GM19025 (cell line): ENCODE results near the gene KIF13A.
"Not testable (repeated sequence)": the region's sequence is repeated elsewhere in the genome, so short reads cannot be mapped to it uniquely, and the experiment has no call there.

Experiments used
- ATAC-seq: cut with Tn5 transposase; IDR thresholded peaks from one replicate; pipeline ENCODE4 v1.9.1; 2021; ENCODE audit warnings: mild to moderate bottlenecking, low read depth, moderate library complexity; ENCODE audit not compliant: unreplicated experiment

KIF13A gene

DNA sequence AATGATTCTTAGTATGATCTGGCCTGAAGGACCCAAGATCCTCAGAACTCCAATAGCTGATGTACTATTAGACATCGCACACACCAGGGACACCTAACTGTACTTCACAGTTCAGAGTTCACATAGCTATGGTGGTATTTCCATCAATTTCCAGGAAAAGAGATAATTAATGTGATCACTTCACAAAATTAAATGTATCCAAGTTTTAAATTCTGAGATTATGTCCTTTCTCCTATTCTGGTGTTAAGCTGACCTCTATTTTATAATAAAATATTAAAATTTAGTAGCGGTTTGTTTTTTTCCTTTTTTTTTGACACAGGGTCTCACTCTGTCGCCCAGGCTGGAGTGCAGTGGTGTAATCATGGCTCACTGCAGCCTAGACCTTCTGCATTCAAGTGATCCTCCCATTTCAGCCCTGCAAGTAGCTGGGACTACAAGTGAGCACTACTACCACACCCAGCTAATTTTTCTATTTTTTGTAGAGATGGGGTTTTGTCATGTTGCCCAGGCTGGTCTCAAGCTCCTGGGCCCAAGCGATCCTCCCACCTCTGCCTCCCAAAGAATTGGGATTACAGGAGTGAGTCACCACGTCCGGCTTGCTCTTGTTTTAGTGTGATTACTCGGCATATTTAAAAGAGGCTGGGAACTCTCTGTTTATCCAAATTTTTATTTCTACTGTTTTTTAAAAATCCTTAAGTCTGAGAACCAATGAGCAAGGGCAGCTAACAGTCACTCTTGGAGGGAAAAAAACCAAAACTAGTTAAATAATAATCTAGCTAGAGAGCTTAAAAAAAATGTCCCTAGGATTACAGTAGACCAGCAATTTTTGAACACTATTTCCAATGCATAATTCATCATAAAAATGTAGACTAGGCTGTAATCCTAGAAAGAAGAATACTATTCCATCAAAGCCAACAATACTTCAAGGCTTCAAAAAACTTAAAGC lies 16.0 kb downstream of the KIF13A start:
- ATAC-seq, result no peak

GRCh38 chr6:17968876-17969275 lies 18.6 kb downstream of the KIF13A start:
- no peak for ATAC-seq

DNA sequence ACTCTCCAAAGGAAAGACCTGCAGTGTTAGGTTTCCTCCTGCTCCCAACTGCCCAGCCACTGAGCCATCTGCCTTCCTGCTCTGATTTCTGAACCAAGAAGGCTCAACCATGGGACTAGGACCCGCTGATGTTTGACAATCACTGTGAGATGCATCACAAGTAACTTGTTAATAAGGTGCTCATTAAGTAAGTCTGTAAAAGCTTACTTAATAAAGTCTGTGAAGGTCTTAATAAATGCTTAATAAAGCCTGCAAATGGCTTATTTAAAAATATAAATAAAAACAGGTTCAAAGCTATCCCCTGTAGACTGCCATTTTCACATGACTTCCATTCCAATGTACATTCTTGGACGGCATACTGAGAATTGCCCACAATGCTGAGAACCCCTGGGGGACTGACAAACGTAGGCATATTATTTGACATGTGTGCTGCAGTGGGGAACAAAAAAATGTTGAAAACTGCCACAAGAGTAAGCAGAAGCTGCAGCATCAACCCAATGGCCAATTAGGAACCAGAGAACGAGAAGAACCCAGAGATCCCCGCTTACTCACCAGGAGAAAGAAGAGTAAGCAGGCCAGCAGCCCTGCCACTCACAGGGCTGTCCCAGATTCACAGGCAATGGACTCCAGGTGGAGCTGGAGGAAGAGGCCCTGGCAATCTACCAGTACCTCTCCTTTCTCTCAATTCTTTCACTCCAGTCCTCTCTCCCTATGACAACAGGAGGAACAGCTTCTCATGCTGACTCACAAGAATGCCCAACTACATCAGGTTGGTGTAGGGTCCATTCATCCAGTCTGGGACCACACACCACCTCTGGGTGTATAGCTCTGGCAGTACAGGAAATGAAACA lies 19.5 kb downstream of the KIF13A start:
- no peak for ATAC-seq

- no peak for ATAC-seq
Measured at GRCh38 chr6:17966451-17966850, 21.0 kb downstream of the KIF13A start.

DNA sequence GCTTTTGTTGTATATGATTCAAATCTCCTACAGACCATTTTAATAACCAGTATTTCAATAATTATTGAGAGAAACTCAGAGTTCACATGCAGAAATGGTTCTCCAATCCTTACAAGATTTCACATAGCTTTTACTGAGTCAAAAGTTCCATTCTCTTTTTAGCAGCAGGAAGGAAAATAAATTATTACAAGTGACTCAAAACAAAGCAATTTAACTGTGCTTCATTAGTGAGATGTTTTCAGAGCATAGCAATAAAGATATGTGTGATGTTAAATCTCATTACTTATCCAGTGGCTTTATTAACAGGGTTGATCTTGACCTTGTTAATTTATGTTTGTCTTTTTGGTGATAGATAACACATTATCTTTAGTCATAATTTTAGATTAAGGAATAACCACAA lies 22.0 kb downstream of the KIF13A start:
- no peak for ATAC-seq

DNA sequence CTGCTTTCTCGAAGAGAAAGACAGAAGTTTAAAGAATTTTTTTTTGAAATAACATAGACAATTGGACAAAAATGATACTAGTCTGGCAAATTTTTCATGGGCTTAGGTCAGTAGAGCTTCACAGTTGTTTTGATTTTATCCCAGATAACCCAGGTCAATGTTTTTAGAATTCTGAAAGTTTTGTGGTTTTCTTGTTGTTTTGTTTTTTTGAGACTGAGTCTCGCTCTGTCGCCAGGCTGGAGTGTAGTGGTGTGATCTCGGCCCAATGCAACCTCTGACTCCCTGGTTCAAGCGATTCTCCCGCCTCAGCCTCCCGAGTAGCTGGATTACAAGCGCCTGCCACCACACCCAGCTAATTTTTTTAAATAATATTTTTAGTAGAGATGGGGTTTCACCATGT lies 22.8 kb downstream of the KIF13A start:
- no peak for ATAC-seq

GRCh38 chr6:17962436-17963031 lies 24.9 kb downstream of the KIF13A start:
- ATAC-seq, result no peak

DNA sequence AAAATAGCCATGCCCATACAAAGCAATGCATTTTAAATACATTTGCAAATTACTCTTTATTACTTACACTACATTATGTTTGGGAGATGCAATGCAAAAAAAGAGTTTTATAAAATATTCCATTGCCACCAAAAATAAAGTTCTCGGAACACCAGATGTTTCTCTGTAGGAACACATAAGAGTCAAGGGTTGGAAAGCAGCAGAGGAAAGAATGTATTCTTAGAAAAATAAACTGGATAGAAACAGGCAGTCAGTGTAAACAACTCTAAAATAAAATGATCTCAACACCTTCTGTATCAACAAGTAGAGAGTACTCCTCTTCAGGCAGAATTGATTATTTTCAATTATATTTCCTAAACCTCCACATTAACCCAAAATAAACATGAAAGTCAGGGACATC lies 28.1 kb downstream of the KIF13A start:
- no peak for ATAC-seq

DNA sequence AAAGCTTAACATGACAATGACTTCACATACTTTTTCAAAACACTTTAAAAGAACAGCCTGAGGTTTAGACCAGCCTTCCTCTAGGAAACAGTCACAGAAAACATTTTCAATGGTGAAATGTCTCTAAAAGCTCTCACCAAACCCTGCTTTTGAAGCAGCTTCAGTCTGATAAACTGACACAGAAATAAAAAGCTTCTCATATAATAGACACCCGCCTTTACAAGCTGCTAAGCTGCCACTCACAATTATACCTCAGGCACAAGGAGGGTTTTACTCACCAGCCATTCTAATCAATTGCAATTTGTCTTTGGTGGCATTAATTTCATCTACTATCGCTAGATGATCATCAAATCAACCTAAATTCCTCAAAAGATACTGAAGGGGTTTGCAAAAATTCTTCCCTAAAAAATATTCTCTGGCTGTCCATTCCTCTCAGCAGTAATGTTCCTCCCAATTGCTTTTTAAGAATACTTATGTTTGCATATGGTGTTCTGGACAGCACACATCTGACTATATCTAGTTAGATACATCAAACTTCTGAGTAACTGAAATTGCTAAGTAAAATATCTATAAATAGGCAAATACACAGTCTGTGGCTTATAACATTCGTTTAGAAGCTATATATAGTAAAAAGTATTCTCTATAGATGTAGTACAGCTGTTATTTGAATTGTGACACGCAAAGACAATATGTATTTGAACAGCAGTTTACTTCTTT lies 29.4 kb downstream of the KIF13A start:
- ATAC-seq, result no peak

- no peak for ATAC-seq
Measured at GRCh38 chr6:17957498-17957897, 29.9 kb downstream of the KIF13A start.

- no peak for ATAC-seq
Measured at GRCh38 chr6:17957086-17957485, 30.3 kb downstream of the KIF13A start.

DNA sequence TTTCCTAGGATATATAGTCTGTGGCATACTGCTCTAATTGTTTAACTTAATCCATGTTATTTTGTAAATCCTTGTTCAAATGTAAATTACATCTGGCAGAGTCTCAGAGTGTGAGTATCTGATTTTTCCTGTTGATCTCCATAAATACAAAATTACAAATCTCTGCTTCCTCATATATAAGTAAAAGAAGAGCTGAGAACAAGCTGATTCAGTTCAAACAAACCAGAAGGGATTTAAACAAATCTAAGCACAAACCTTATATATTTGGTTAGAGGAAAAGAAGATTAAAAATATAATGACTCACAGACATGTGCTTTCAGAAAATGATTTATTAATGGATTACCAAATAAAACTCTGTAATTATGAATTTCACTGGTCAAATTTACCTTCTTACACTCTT lies 37.3 kb downstream of the KIF13A start:
- no peak for ATAC-seq

DNA sequence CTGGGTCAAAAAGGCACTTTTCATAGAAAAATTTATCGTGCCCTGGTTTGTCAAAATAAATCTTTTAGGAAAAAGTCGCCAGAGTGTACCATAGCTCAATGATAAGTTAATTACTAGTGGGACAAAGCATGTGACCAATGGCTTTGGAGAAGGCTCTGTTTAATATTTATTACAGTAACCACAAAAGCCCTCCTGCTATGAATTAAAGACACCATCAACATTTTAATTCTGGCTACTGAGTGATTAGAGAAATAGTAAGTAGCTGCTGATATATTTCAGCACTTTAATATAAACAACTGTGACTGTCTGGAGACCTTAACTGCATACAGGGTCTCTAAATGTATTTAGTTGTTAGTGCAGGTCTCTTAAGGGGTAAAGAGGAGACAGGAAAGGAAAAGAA lies 38.3 kb downstream of the KIF13A start:
- ATAC-seq, result no peak

DNA sequence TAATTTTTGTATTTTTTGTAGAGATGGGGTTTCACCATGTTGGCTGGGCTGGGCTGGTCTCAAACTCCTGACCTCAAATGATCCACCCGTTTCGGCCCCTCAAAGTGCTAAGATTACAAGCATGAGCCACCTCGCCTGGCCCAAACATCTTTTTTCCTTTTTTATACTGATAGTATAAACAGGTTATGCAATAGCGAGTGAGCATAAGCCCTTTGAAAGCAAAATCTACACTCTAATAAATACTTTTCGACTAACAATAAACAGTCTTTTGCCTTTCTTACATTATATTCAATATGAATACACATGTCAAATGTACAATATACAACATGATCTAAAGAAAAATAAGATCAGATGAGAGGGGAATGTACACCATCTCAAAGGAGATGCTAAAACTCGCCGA lies 38.7 kb downstream of the KIF13A start:
- no peak for ATAC-seq

DNA sequence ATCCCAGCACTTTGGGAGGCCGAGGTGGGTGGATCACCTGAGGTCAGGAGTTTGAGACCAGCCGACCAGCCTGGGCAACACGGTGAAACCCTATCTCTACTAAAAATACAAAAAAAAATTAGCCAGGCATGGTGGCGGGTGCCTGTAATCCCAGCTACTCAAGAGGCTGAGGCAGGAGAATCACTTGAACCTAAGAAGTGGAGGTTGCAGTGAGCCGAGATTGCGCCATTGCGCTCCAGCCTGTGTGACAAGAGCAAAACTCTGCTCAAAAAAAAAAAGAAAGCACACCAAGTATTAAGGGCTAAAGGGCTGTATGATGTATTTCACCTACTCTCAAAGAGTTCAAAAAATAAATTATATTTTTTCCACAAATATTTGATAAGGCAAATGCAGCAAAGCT lies 39.9 kb downstream of the KIF13A start:
- ATAC-seq, result not testable (repeated sequence)

DNA sequence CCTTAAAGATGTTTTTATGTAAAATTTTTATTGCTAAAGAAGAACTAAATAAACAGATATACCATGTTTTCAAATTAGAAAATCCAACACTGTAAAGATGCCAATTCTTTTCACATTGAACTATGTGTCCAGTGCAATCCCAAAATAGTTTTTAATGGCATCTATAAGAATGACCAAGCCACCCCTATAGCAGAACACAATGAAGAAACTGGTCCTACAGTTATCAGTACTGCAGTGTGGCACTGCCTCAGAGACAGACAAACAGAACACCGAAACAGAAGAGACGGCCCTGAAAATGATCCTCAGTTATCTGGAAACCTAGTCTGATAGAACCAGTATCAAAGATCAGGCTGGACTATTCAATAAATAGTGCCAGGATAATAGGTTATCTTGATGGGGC lies 41.9 kb downstream of the KIF13A start:
- no peak for ATAC-seq

GRCh38 chr6:17945111-17945510 lies 42.3 kb downstream of the KIF13A start:
- ATAC-seq, result no peak

- ATAC-seq, result no peak
Measured at GRCh38 chr6:17941318-17941717, 46.1 kb downstream of the KIF13A start.

DNA sequence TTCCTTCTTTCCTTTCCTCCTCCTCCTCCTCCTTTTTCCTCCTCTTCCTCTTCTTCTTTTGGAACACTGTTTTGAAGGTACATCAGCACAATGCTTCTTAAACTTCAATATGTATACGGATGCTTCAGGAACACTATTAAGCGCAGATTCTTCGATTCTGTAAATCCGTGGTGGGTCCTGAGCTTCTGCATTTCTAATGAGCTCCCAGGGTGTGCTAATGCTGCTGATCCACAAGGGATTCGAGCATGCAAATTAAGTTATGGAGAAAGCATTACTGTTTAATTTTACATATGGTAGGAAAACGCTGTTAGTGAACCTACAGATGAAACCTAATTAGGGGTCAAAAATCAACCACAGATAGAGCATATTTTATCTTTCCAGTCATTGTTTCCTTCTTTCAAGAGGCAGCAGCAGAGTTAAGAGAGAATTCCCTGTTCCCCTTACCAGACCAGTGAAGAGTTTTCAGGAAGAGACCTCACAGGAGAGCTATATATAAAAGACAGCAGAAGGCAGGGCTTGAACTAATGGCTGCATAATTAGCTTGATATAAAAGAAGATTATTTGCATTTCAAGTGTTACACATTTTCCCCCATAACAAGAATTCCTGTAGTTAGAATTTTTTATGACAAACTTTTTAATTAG lies 47.2 kb downstream of the KIF13A start:
- no peak for ATAC-seq

- no peak for ATAC-seq
Measured at GRCh38 chr6:17938901-17939300, 48.5 kb downstream of the KIF13A start.
